Activated naive CD4-positive, alpha-beta T cell treated with anti-CD3 and anti-CD28 coated beads, Interleukin-2, amount 50 U/mL, for 24 hours (primary cell): ENCODE data around the gene DYNLT5.

Experiments
- H3K27ac Mint-ChIP-seq: one replicate; pipeline ENCODE4 v1.8.0; 2021; ENCODE audit warnings: mild to moderate bottlenecking, mixed read lengths
- H3K27me3 Mint-ChIP-seq: one replicate; pipeline ENCODE4 v1.8.0; 2021; ENCODE audit warnings: mixed read lengths
- H3K36me3 Mint-ChIP-seq: one replicate; pipeline ENCODE4 v1.8.0; 2021; ENCODE audit warnings: mixed read lengths
- H3K4me1 Mint-ChIP-seq: one replicate; pipeline ENCODE4 v1.8.0; 2021; ENCODE audit warnings: mixed read lengths
- H3K4me3 Mint-ChIP-seq: one replicate; pipeline ENCODE4 v1.8.0; 2021; ENCODE audit warnings: mild to moderate bottlenecking, mixed read lengths
- H3K9me3 Mint-ChIP-seq: one replicate; pipeline ENCODE4 v1.8.0; 2021; ENCODE audit warnings: mixed read lengths

The DYNLT5 gene

DNA sequence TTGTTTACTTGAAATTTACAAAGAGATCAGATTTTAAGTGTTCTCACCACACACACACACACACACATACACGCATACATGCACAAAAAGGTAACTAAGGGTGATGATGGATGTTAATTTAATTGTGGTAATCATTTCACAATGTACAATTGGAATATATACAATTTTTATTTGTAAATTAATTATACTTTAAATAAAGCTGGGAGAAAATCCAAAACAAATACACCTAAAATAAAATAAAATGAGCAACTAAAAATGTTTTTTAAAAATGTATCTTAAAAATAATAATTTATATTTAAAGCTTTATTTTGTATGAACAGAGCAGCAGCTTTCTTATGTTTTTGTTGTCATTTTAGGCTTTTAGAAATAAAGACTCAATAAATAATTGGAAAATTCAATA, 57.0 kb downstream of the DYNLT5 start:
- Mint-ChIP-seq H3K4me1 (no peaks in the 10 kb centered on the region), H3K4me3 (no peak overlapping the region), H3K27me3 (no peaks in the 10 kb centered on the region), H3K9me3 (peaks cover 3% of the 10 kb centered on the region), H3K36me3 (no peaks in the 10 kb centered on the region), H3K27ac (no peak overlapping the region)

- Mint-ChIP-seq H3K27ac (no peak overlapping the region), H3K36me3 (no peaks in the 10 kb centered on the region), H3K9me3 (peaks cover 3% of the 10 kb centered on the region), H3K4me3 (no peak overlapping the region), H3K4me1 (no peaks in the 10 kb centered on the region), H3K27me3 (no peaks in the 10 kb centered on the region)
Measured at GRCh38 chr1:66809736-66810326, 57.6 kb downstream of the DYNLT5 start.

DNA sequence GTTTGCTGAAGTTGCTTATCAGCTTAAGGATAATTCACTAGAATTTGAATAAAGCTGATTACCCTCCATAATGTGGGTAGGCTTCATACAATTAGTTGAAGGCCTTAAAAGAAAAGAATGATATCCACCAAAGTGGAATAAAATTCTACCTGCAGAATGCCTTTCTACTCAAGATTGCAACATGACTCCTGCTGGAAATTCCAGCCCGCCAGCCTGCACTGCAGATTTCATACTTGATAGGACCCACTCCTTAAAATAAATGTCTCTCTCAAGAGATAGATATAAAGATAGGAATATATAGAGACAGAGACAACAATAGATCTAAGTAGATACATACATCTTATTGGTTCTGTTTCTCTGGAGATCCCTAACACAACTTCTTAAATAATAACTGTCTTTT, 72.5 kb downstream of the DYNLT5 start:
- no peaks in the 10 kb centered on the region for H3K9me3 Mint-ChIP-seq
- no peak overlapping the region for H3K27ac Mint-ChIP-seq
- H3K27me3 Mint-ChIP-seq = no peaks in the 10 kb centered on the region
- no peaks in the 10 kb centered on the region for H3K4me1 Mint-ChIP-seq
- H3K4me3 Mint-ChIP-seq = no peak overlapping the region
- H3K36me3 Mint-ChIP-seq = no peaks in the 10 kb centered on the region
